HG03521 (cell line): ENCODE results near the gene KIRREL2.
"Not testable (repeated sequence)": the region's sequence is repeated elsewhere in the genome, so short reads cannot be mapped to it uniquely, and the experiment has no call there.

Experiments
- ATAC-seq: cut with Tn5 transposase; IDR thresholded peaks from one replicate; pipeline ENCODE4 v1.9.1; 2021; ENCODE audit warnings: mild to moderate bottlenecking, moderate library complexity; ENCODE audit not compliant: unreplicated experiment

The KIRREL2 gene

DNA sequence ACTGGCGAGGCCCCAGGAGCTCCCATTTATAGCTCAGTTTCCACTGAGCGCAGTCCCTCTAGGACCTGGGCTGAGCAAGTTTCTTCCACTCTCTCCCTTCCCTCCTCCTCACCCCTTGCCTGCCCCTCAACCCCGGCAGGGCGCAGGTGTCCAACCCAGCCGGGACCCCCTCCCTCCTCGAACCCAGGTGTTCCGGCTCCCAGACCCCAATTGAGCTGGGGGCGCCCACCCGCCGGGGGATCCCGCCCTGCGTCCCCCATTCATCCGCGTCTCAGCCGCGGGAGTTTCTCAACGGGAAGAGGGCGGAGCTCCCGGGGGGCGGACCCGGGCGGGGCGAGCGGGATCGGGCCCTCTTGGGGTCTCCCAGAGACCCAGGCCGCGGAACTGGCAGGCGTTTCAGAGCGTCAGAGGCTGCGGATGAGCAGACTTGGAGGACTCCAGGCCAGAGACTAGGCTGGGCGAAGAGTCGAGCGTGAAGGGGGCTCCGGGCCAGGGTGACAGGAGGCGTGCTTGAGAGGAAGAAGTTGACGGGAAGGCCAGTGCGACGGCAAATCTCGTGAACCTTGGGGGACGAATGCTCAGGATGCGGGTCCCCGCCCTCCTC is at the start of gene KIRREL2:
Gene KIRREL2 (plus strand): TSS at position 366 of the 604 bp plus-strand sequence. CDS start 209 bp downstream, at position 575.
- no peak for ATAC-seq

DNA sequence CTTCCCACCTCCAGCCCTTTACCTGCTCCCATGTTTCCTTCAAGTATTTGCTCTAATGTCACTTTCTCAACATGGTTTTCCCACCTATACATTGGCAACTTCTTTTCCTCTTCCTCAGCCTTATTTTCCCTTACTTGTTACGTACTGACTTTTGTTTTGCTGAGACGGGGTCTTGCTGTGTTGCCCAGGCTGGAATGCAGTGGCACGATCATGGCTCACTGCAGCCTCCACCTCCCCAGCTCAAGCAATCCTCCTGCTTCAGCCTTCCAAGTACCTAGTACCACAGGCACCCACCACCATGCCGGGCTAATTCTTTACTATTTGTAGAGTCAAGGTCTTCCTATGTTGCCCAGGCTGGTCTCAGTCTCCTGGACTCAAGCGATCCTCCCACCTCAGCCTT is 49.1 kb upstream of the KIRREL2 start:
- no peak for ATAC-seq

DNA sequence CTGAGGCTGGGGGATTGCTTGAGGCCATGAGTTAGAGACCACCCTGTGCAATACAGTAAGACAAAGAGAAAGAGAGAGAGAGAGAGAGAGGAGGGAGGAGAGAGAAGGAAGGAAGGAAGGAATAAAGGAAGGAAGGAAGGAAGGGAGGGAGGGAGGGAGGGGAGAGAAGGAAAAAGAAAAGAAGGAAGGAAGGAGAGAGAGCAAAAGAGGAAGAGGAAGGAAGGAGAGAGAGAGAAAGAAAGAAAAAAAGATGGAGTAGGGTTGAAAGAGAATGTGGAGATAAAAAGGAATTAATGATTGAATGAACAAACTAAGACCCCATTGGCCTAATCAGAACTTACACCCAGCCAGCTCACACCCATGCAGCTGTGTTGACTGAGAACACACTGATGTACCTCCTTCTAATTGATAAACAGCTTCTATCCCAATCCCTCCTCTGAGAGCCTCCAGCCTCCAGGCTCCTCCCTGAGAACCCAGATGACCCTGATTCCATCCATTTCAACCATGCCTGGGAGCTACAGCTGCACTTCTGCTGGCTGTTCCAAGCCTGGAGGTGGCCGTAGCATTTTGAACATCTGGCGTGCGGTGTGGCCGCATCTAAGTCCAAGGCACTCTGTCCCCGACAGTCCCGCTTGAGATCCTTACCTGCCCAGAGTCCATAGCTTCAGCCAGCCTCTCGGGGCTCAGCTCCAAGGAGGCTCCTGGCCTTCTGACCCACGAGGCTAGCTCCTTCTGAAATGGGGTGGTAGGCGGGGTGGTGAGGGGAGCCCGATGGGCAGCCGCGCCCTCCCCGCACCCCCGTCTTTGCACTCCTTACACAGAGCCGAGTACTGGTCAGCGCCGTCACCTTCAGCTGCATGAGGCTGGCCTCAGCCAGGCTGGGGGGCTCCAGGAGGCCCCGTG is 45.1 kb upstream of the KIRREL2 start:
- ATAC-seq = no peak

DNA sequence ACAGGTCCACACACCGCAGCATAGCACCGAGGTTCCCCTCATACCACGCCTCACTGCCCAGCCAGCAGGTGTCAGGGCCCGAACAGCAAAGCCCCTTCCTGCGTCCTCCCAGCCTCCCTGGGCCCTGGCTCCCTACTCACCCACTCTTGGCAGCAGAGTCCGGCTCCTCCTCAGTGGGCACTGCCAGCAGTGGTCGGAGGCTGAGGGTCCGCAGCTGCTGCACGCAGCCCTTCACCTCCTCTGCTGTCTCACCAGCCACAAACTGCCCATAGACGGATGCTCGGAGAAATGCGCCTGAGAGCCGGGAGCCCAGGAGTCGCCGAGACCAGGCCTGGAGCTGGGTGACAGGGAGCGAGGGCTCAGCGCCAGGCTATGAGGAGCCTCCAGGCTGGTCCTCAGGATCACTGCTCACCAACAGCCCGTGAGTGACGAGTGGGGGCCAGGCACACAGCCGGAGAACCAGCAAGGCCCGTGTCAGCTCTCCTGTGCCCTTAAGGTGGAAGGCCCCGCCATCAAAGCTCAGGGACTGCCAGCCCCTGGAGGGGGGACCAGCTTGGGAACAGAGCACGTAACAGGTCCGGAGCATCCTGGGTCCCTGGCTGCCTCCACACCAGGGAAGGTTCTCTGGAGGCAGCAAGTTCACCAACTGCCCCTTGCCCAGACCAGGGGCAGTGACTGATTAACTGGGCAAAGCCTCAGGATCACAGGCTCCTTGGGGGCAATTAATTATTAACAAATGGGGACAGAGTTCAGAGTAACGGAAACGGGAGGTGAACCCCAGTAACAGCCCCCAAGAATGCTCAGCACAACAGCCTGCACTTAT is 44.3 kb upstream of the KIRREL2 start, which contains the start of gene PRODH2:
Gene PRODH2 (minus strand): TSS at position 626 of the 823 bp plus-strand sequence. CDS start 40 bp downstream, at position 586.
- no peak for ATAC-seq

DNA sequence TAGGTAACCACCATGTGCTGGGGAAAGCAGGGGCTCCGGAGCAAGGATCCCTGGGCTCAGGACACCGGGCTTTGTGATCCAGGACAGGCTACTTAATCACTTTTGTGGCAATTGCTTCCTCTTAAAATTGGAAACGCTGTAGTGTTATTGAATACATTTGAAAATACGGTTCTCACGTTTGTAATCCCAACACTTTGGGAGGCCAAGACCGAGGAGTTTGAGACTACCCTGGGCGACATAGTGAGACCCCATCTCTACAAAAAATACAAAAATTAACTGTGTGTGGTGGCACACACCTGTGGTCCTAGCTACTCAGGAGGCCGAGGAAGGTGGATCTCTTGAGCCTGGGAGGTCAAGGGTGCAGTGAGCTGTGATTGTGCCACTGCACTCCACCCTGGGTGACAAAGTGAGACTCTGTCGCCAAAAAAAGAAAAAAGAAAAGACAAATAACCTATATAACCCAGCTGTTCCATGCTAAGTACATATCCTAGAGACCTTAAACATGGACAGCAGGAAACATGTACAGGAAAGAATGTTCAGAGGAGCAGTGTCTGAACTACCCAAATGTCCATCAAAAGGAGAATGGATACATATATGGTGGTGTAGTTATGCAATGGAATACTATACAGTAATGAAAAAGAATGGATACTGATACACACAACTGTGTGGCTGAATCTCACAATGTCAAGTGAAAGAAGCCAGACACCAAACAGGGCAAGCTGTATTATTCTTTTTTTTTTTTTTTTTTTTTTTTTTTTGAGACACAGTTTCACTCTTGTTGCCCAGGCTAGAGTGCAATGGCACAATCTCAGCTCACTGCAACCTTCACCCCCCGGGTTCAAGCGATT is 43.4 kb upstream of the KIRREL2 start:
- ATAC-seq = no peak

DNA sequence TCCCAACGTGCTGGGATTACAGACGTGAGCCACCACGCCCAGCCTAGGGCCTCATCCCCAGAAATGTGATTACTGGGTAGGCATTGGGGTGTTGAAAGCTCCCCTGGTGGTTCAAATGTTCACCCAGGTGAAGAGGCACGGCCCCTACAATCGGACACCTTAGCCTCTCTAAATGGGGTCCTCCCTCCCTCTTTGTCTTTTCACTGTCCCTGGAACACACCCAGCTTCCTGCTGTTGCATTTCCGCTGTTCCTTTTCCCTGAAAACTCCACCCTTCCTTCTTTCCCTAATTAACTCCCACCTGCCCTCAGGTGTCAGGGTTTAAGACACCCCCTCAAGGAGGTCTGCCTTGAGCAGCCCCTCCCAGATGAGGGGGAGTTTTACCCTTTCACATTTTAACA is 40.4 kb upstream of the KIRREL2 start:
- ATAC-seq = no peak

DNA sequence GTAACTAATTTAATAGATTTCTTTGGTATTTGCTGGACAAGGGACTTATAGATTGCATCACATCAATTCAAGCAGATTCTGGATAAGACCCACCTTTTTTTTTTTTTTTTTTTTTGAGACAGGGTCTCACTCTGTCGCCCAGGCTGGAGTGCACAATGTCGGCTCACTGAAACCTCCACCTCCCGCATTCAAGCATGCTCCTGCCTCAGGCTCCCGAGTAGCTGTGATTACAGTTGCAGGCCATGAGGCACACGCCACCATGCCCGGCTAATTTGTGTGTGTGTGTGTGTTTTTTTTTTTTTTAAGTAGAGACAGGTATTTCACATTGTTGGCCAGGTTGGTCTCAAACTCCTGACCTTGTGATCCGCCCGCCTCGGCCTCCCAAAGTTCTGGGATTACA is 39.9 kb upstream of the KIRREL2 start:
- ATAC-seq = no peak

DNA sequence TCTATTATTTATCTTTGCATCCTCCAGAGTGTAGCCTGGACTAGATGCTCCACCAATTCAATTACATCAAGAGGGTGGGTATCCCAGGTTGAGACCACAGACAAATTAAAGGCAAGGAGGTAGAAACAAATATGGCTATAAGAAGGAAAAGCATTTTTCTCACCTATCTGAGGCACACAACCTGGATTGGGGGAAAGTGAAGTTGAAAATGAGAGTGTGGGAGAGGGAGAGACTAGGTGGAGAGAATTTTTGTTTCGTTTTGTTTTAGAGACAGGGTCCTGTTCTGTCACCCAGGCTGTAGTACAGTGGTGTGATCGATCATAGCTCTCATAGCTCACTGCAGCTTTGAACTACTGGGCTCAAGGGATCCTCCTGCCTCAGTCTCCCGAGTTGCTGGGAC is 38.3 kb upstream of the KIRREL2 start:
- no peak for ATAC-seq

DNA sequence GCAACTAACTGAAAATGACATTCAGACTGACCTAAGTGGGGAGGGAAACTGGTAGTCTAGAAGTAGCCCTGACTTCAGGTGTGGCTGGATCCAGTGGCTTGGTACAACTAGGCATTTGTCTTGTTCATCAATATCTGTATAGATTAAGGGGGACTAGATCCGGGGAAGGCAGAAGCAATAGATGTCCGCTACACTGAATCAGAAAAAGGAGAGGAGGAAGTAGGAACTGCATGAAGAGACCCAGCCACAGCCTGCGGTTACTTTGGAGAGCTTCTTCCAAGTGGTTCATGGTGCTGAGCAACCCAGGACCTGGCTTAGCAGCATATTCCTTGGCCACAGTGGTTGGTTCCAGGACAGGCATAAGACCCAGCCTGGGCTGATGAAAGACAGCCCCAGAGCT is 34.1 kb upstream of the KIRREL2 start:
- no peak for ATAC-seq

DNA sequence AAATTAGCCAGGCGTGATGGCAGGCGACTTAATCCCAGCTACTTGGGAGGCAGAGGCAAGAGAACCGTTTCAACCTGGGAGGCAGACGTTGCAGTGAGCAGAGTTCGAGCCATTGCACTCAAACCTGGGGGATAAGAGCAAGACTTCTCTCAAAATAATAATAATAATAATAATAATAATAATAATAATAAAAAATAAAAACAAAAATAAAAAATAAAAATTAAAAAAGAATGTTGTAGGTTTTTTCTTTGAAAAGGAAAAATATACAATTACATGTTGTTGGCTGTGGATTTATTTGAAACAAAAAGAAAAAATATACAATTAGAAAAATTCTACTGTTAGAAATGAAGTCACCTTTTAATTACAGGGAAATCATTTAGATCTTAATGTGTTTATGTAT is 32.6 kb upstream of the KIRREL2 start:
- ATAC-seq = no peak

DNA sequence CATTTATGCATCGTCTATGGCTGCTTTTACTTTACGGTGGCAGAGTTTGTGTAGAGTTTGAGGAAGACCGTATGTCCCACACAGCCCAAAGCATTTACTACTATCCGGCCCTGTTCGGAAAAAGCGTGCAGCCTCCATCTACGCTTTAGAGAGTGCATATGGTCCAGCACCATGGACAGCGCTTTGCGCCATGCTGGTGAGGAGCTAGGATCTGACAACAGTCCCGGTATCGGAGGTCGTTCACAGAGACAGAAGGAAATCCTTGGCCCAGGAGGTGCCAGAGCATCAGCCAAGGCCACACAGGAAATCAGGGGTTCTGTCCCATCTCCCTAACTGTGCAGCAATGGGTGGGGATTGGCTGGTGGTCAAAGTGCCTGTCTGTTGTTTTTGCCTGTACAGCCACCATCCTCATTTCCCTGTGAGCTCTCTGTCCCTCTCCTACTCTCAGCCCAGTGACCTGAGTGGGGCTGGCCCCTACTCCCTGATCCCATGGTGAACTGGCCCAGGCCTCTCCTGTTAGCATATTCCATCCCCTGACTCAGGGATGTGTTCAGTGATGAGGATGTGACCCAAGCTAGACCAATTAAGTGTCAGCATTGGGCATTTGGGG is 27.9 kb upstream of the KIRREL2 start:
- ATAC-seq = no peak

DNA sequence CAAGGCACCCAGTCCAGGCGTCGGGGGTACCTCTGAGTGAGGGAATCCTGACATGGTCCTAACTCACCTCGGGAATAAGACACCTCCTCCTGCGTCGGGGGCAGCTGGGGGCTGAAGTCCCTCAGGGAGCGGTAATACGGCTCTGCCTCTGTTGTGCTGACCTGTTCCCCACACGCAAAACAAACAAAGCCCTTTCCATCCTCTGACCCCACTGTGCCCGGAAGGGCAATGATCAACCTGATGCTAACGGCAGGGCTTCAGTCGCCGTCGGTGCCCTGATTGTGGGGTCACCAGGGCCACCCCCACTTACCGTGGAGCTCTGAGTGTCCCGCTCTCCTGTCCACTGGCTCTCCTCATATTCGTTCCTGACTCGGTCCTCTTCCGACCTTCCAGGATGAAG is 25.7 kb upstream of the KIRREL2 start:
- no peak for ATAC-seq

DNA sequence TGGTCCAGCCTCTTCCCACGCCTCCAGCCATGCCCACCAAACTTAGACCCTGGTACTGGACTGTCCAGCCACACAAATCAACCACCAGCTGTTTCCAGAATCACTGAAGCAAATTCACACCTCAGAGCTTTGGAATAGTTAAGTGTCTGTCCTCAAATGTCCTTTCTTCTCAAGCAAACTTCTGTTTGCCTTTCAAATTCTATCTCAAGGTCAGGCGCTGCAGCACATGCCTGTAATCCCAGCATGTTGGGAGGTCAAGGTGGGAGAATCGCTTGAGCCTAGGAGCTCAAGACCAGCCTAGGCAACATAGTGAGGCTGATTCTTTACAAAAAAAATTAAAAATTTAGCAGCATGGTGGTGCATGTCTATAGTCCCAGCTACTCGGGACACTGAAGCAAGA is 24.7 kb upstream of the KIRREL2 start:
- ATAC-seq = no peak

DNA sequence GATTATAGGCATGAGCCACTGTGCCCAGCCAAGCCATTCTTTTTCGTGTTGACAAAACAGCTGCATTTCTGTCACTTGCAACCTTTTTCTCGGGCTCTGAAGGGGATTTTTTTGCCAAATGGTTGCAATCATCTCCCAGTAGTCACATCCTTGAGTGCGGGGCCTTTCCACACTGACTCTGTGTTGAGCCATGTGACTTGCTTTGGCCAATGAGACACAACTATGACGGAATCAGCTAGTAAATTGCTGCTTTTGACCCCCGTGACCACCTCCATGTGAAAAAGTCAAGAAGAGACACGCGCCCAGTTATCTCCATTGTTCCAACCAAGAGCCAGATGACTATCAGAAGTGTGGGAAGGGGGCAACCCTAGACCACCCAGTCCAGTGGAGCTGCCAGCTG is 22.7 kb upstream of the KIRREL2 start:
- ATAC-seq = no peak

DNA sequence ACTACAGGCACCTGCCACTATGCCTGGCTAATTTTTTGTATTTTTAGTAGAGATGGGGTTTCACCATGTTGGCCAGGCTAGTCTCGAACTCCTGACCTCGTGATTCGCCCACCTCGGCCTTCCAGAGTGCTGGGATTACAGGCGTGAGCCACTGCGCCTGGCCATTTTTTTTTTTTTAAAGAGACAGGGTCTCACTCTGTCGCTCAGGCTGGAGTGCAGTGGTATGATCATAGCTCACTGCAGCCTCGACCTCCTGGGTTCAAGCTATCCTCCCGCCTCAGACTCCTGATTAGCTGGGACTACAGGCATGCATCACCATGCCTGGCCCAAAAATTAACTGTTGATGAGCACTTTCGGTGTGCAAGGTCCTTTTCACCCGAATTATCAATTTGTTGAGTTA is 20.6 kb upstream of the KIRREL2 start:
- not testable (repeated sequence) for ATAC-seq

DNA sequence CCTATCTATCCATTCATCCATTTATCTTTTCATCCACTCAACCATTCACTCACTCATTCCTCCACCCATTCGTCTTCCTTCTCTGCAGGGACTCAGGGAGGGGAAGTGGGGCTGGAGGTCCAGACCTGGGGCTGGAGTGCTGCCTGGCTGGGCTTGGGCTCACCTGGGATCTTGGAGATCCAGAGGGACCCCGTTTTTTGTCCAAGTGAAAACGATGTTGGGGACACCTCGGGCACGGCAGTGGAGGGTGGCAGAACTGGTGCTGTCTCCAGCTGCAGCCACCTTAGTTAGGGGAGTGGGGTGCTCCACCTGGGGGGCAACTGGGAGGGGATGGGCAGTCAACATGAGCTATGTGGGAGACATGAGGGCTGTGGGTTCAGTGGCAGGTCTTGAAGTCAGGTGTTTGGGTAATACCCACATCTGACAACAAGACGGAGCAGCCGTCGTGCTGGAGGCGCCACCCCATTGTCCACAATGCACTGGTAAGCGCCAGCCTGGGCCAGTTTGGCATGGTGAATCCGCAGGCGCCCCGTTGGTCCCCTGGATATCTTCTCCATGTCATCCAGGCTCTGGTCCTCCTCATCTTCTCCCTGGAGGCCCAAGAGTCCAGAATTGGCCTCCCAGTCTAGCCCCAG is 14.6 kb upstream of the KIRREL2 start:
- ATAC-seq = no peak

DNA sequence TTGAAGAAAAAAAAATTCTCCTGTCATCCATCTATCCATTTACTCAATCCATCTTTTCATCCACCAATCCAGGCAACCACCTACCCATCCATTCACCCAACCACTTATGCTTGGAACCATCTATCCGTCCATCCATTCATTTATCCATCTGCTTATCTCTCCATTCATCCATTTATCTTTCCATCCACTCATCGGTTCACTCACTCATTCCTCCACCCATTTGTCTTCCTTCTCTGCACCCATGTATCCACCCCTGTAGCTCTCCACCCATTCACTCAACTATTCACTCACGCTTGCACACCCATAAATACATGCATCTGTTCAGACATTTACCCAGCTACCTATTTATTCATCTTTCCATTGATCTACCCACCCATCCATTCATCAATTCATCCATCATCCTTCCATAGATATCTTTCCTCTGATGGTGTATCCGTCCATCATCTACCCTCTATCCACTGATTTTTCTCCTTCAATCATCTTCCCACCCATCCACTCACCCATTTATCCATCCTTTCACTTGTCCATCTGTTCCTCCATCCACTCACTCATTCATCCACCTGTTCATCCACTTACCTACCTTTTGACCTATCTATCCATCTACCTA is 13.9 kb upstream of the KIRREL2 start:
- ATAC-seq = no peak

DNA sequence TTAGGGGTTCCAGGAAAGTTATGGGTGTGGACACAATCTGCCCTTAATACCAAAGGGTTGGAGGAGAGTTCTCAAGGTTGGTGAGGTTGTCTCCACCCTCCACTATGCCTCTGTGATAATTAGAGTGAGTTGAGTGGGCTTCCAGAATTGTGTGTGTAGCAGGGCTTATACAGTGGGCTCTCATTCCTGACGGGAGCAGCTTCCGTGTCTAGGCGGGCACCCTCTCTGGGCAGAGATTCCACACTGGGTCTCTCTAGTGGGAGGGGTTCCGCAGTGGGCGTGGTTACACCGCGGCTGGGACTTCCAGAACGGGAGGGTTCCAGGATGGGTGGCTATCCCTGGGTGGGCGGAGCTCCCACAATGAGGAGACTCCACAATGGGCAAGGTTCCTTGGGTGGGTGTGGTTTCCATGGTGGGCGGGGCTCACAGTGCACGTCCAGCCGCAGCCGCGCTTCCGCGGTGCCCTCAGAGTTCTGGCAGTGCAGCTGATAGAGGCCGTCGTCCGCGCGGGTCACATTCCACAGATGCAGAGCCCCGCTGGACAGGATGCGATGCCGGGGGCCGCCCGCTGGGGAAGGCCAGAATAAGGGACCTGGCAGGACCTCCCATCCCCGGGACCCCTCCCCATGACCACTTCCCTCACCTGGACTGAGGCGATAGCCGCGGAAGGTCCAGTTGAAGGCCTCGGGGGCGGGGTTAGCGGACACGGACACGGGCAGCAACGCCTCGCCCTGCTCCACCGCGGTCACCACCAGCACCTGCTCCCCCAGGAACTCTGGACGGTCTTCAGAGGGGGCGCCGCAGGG is 12.8 kb upstream of the KIRREL2 start:
- no peak for ATAC-seq
